ENCODE measurements around the gene API5.

The API5 gene

GRCh38 chr11:43359422-43359818, 47.6 kb downstream of the API5 start:
- DNase-seq, result peak; percentile 18

GRCh38 chr11:43360361-43361032, 48.7 kb downstream of the API5 start:
- DNase-seq, result peak; percentile 8

GRCh38 chr11:43366677-43367076, 54.9 kb downstream of the API5 start:
- DNase-seq, result peak; percentile 63

- DNase-seq, result no peak
Observed at GRCh38 chr11:43367382-43368178, 55.8 kb downstream of the API5 start.

GRCh38 chr11:43376065-43376464, 64.3 kb downstream of the API5 start:
- DNase-seq, result peak; percentile 12

- peak; percentile 82 for DNase-seq
Observed at GRCh38 chr11:43376594-43376993, 64.8 kb downstream of the API5 start.

GRCh38 chr11:43377389-43377788, 65.6 kb downstream of the API5 start:
- DNase-seq, result no peak

GRCh38 chr11:43378897-43379296, 67.1 kb downstream of the API5 start:
- DNase-seq, result no peak

GRCh38 chr11:43381802-43382201, 70.0 kb downstream of the API5 start:
- no peak for DNase-seq

GRCh38 chr11:43382614-43383013, 70.8 kb downstream of the API5 start:
- DNase-seq, result no peak

- DNase-seq, result no peak
Observed at GRCh38 chr11:43384393-43384792, 72.6 kb downstream of the API5 start.

- no peak for DNase-seq
Observed at GRCh38 chr11:43392713-43393112, 80.9 kb downstream of the API5 start.

- DNase-seq, result no peak
Observed at GRCh38 chr11:43393765-43394355, 82.1 kb downstream of the API5 start.

Data from fibroblast of skin of back (primary cell).